K562 (cell line): Measurements from ENCODE around the gene SH2D4B. TPM values are rescaled to one million over a fixed set of nuclear protein-coding genes. Genes with fewer than 3 reads are reported as not detected.
A peak's percentile ranks its signal among the peaks of the same experiment; 100 is the strongest.

Source experiments
- CBX8 ChIP-seq: fragments of 200-600 bp; sonication (generic); IDR thresholded peaks from 2 replicates; pipeline ENCODE4 v1.6.1; 2012; ENCODE audit warnings: borderline replicate concordance, mixed run types, low read depth, mild to moderate bottlenecking, moderate library complexity, mixed read lengths, low read length, control low read depth, inconsistent platforms; ENCODE audit not compliant: poor library complexity, severe bottlenecking; ENCODE audit errors: extremely low read depth
- CHD1 ChIP-seq: fragments of 200-600 bp; sonication (generic); IDR thresholded peaks from one replicate; pipeline ENCODE4 v1.6.1; 2012; ENCODE audit warnings: mild to moderate bottlenecking, moderate library complexity, low read length, inconsistent platforms
- MYBL2 ChIP-seq, 2 experiments: fragments of 450-650 bp in 1 of 2; sonication (generic) in 1 of 2; formaldehyde crosslinking in 1 of 2; IDR thresholded peaks; 2 replicates each; pipeline versions ENCODE4 v1.6.1 to v1.8.1; 2017 to 2022; ENCODE audit warnings: borderline replicate concordance in 1 of 2, inconsistent platforms in 1 of 2, low read depth in 1 of 2, mild to moderate bottlenecking in 1 of 2, missing genetic modification reagents in 1 of 2, moderate library complexity in 1 of 2
- NCOR1 ChIP-seq: fragments of 450-650 bp; IDR thresholded peaks from 2 replicates; pipeline ENCODE4 v1.6.1; 2016; ENCODE audit warnings: mild to moderate bottlenecking, moderate library complexity
- PRDM10 ChIP-seq: fragments of 450-650 bp; IDR thresholded peaks from 2 replicates; pipeline ENCODE4 v1.6.1; 2018; ENCODE audit not compliant: partially characterized antibody
- RBM25 ChIP-seq: fragments of 200-400 bp; formaldehyde crosslinking; IDR thresholded peaks from 2 replicates; pipeline ENCODE4 v1.6.1; 2018; ENCODE audit warnings: low read length, low read depth, moderate library complexity; ENCODE audit not compliant: severe bottlenecking
- SMAD4 ChIP-seq: fragments of 250-450 bp; sonication (Bioruptor Pico); conservative IDR thresholded peaks from 2 replicates; pipeline ENCODE4 v1.8.0; 2021; ENCODE audit warnings: inconsistent platforms, mild to moderate bottlenecking, moderate library complexity
- TAF15 ChIP-seq: fragments of 200-400 bp; formaldehyde crosslinking; IDR thresholded peaks from 2 replicates; pipeline ENCODE4 v1.6.1; 2017; ENCODE audit warnings: mild to moderate bottlenecking, low read depth, low read length, moderate library complexity
- YY1 ChIP-seq, 3 experiments: IDR thresholded peaks; 2 replicates each; pipeline ENCODE4 v1.6.1; 2011; ENCODE audit warnings: low read length in 2 of 3, mild to moderate bottlenecking in 2 of 3, moderate library complexity in 2 of 3, borderline replicate concordance in 1 of 3, control low read depth in 1 of 3, low read depth in 1 of 3; ENCODE audit not compliant: insufficient read depth in 3 of 3, insufficient replicate concordance in 2 of 3, control insufficient read depth in 1 of 3, insufficient read length in 1 of 3; ENCODE audit errors: extremely low read depth in 1 of 3
- ZBTB1 ChIP-seq: sonication (generic); formaldehyde crosslinking; IDR thresholded peaks from 2 replicates; pipeline ENCODE4 v1.8.1; 2023; ENCODE audit warnings: missing genetic modification reagents, low read depth, mild to moderate bottlenecking, borderline replicate concordance
- ZC3H8 ChIP-seq: fragments of 450-650 bp; IDR thresholded peaks from 2 replicates; pipeline ENCODE4 v1.6.1; 2017
- ZNF12 ChIP-seq: sonication (generic); formaldehyde crosslinking; IDR thresholded peaks from 2 replicates; pipeline ENCODE4 v1.4.0; 2020; ENCODE audit warnings: mild to moderate bottlenecking, missing genetic modification reagents
- ZNF384 ChIP-seq: IDR thresholded peaks from 2 replicates; pipeline ENCODE4 v1.6.1; 2012; ENCODE audit warnings: low read depth, low read length, improper control_type of control experiment
- ZNF449 ChIP-seq: fragments of 250-450 bp; sonication (Bioruptor Pico); IDR thresholded peaks from 2 replicates; pipeline ENCODE4 v1.8.0; 2022; ENCODE audit warnings: moderate library complexity, mild to moderate bottlenecking, inconsistent platforms
- ZNF668 ChIP-seq: fragments of 250-450 bp; sonication (Bioruptor Pico); IDR thresholded peaks from 2 replicates; pipeline ENCODE4 v1.8.0; 2022; ENCODE audit warnings: mild to moderate bottlenecking, inconsistent platforms
- polyA plus RNA-seq, 8 experiments: library from polyadenylated mRNA; depleted of rRNA in 4 of 8; stranded (reverse) in 5 of 8; unstranded in 3 of 8; fragments of >200 nt; fragmentation: Nextera tagmentation in 2 of 8; fragmentation: Illumina TruSeq in 1 of 8; extraction: Ambion mirVana in 2 of 8; extraction: Trizol in 1 of 8; gene quantifications; 2 replicates each; pipeline versions ENCODE4 v1.2.1 to v1.2.3, GENCODE V29; 2011 to 2014; ENCODE audit warnings: inconsistent platforms in 1 of 8, missing spikeins in 1 of 8
- total RNA-seq, 7 experiments: library from RNA; depleted of rRNA in 6 of 7; stranded (reverse); fragments of >200 nt in 6 of 7; fragmentation: Illumina TruSeq in 2 of 7; extraction: Trizol in 2 of 7; gene quantifications; 2 replicates each; pipeline versions ENCODE4 v1.2.1 to v1.2.3, GENCODE V29; 2011 to 2021; ENCODE audit warnings: low replicate concordance in 1 of 7
- TF ChIP-seq, protein P1 (sequence below): fragments of 250-450 bp; sonication (Bioruptor Pico); IDR thresholded peaks from 2 replicates; pipeline ENCODE4 v1.5.0; 2021
- TF ChIP-seq, protein P2 (sequence below): IDR thresholded peaks from 2 replicates; pipeline ENCODE4 v1.6.1; 2014; ENCODE audit warnings: antibody characterized with exemption
- TF ChIP-seq, protein P3 (sequence below), 2 experiments: fragments of 250-450 bp in 1 of 2; fragments of 450-650 bp in 1 of 2; sonication (Bioruptor Pico) in 1 of 2; IDR thresholded peaks; 2 replicates each; pipeline versions ENCODE4 v1.6.1 to v1.8.0; 2016 to 2021; ENCODE audit warnings: mild to moderate bottlenecking in 2 of 2, moderate library complexity in 2 of 2, missing compliant biosample characterization in 1 of 2, missing genetic modification characterization in 1 of 2

The SH2D4B gene
- total and polyA plus RNA-seq, 9 of the 15 experiments (the other 6 are each of a cell fraction or from before 2014, with no cell fraction given): 0.03 to 0.14 (median 0.04) TPM; not detected in 4

DNA sequence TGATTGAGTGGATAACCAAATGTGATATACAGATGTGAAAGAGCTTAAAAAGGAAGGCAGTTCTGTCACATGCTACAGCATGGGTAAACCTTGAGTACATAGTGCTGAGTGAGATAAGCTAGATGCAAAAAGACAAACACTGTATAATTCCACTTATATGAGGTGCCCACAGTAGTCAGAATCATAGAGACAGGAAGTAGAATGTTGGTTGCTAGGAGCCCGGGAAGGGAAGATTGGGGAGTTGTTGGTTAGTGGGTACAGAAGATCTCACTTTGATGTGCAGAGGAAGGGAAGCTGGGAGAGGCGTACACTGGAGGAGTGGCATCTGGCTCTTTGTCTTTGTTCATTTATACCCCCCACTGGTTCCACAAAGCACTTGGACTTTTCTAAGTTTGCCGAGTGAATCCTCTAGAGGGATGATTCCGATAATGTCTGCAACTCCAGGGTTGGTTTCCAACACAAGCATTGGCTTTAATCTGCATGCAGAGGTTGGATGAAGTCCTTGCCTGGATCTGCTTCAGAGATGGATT lies 44.1 kb upstream of the SH2D4B start (continued):
- TF ChIP-seq PRDM10: peak; percentile 30
- no peak for TF ChIP-seq TAF15
- TF ChIP-seq ZNF668 (CRISPR knock-in tag): no peak
- TF ChIP-seq CHD1: no peak
- TF ChIP-seq SMAD4 (CRISPR knock-in tag): no peak
- no peak for TF ChIP-seq MYBL2 (IDR thresholded peaks at IDR 0.05; ENCODE audit: low read depth)
- no peak for TF ChIP-seq MYBL2 (CRISPR knock-in tag; IDR thresholded peaks at IDR 0.05; ENCODE audit: borderline replicate concordance)
- TF ChIP-seq CBX8: no peak
- no peak for TF ChIP-seq YY1 (IDR thresholded peaks at IDR 0.05; ENCODE audit: borderline replicate concordance in 1 of 3, control insufficient read depth in 1 of 3, extremely low read depth in 1 of 3, insufficient read depth in 3 of 3, insufficient read length in 1 of 3, insufficient replicate concordance in 2 of 3, low read depth in 1 of 3, low read length in 2 of 3)
- TF ChIP-seq, protein P1, sequence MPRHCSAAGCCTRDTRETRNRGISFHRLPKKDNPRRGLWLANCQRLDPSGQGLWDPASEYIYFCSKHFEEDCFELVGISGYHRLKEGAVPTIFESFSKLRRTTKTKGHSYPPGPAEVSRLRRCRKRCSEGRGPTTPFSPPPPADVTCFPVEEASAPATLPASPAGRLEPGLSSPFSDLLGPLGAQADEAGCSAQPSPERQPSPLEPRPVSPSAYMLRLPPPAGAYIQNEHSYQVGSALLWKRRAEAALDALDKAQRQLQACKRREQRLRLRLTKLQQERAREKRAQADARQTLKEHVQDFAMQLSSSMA (CRISPR knock-in tag): no peak
- no peak for TF ChIP-seq ZC3H8
- TF ChIP-seq, protein P2, sequence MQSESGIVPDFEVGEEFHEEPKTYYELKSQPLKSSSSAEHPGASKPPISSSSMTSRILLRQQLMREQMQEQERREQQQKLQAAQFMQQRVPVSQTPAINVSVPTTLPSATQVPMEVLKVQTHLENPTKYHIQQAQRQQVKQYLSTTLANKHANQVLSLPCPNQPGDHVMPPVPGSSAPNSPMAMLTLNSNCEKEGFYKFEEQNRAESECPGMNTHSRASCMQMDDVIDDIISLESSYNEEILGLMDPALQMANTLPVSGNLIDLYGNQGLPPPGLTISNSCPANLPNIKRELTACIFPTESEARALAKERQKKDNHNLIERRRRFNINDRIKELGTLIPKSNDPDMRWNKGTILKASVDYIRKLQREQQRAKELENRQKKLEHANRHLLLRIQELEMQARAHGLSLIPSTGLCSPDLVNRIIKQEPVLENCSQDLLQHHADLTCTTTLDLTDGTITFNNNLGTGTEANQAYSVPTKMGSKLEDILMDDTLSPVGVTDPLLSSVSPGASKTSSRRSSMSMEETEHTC: no peak
- no peak for TF ChIP-seq ZBTB1 (CRISPR knock-in tag)
- TF ChIP-seq NCOR1: no peak
- TF ChIP-seq, protein P3, sequence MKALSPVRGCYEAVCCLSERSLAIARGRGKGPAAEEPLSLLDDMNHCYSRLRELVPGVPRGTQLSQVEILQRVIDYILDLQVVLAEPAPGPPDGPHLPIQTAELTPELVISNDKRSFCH (CRISPR knock-in tag; IDR thresholded peaks at IDR 0.05): no peak
- TF ChIP-seq, protein P3 (tag; IDR thresholded peaks at IDR 0.05): no peak
- no peak for TF ChIP-seq RBM25
- TF ChIP-seq ZNF12 (CRISPR knock-in tag): no peak
- TF ChIP-seq ZNF384: no peak
- no peak for TF ChIP-seq ZNF449 (CRISPR knock-in tag)
